GM19467 (cell line): ENCODE data around the gene PLXNA2.

ENCODE experiments used
- ATAC-seq: cut with Tn5 transposase; IDR thresholded peaks from one replicate; pipeline ENCODE4 v1.9.1; 2021; ENCODE audit warnings: mild to moderate bottlenecking, moderate library complexity; ENCODE audit not compliant: unreplicated experiment

PLXNA2 gene

DNA sequence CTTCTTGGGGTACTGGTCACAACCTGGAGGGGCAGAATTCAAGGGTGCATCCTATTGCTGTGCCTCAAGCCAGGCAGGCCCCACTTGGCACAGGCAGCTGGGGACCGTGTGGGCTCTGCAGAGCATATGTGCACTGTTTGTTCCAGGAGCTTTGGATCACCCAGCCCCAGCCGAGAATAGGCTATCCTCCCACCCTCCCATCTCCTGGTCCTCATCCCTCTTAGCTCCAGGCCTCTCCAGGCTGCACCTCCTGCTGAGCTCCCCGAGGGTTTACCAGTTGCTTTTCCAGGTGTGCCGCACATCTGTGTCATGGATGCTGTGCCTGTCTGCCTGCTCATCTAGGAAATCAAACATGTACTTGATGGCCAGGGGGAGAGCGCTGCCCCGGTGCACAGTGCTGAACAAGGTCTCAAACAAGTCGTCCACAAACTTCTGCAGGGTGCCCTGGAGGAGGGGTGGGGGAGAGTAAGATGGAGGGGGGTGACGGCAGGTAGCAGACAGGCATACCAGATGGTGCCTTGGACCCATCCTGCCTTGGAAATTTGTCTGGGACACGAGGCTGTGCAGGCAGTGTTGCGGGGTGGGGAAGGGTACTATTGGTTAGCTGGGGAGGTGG, 212.8 kb downstream of the PLXNA2 start:
- no peak for ATAC-seq

DNA sequence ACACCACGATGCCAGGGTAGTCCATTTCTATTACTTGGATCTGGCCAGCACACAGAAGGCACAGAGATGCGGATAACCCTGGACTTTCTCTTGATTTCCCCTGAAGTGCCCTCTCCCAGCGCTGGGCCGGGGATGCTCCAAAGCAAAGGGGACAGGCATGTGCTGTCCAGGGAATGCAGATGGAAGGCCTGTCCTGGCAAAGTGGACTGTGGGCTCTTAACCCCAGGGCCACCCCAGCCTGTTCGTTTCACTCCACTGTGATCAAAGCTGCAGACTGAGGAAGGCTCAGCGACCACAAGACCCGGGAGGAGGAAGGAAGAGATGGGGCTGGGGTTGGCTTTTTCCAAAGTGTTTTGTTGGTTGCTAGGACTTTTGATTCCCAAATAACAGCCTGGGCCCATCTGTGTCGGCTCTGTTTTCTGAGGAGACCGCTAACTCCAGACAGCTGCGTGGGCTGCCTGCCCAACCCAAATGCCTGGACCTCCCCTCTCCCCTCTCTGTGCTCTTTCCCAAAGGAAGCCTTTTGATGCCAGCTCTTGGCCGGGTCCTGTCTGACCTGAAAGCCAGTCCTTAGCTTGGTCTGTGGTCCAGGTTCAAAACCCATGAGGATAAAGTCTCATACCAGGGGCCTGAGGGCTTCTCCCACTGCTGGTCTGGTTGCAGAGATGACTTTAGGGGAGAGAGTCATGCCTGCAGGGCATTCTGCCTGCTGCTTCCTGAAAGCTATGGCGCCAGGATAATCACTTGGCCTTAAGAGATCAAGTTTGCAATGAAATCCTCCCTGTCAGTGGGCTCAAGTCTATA, 213.7 kb downstream of the PLXNA2 start:
- no peak for ATAC-seq

DNA sequence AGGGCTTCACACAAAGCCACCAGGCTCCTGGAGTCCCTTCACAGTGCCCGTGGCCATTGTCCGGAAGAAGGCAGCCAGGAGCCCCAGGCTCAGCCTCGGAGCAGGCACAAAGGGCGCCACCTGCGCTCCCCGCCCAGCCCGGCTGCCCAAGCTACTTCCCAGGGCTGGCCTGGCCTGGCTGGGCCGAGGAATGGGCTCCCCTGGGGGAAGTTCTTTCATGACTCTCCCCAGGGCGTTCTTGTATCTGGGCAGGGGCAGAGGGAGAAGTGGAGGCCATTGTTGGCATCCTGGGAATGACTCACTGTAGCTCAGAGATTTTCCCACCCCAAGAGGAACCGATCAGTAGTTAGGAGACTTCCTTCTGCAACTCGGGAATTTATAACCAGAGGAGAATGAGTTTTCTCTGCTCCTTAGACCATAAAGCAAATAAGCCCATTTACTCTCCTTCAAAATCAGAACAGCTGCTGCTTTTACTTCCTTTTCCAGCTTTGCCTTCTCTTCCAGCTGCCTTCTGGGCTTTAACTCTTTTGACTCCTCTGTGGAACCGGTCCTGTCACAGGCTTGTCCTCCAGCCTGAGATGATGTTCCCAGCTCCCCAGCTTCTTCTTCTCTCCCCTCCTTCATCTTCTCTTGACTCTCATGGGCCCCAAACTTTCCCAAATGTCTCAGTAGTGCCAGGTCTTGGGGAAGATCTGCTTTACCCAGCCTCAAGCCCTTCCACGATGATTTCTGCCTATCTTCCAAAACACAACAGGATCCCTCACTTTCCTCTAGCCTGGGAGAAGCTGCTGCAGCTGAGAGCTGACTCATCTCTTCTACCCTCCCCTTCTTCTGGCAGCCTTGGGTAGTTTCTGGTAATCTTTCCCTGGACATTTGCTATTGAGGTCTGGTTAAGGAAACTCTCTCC, 214.6 kb downstream of the PLXNA2 start:
- no peak for ATAC-seq

DNA sequence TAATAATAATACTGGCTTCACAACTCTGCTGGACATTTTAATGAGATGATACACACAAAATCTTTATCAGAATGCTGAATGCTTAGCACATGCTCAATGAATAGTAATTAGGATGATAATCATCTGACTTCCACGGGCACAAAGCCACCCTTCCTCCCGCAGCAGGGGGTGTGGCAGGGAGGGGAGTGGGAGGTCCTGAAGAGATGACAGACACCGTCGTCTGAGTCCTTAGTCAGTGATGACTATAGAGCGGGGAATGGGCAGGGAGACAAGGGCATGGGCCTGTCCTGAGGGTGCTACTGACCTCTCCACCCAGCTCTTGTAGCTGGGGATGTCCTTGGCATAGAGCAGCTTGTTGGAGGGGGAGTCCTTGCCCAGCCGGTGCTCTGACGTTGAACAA, 215.7 kb downstream of the PLXNA2 start:
- ATAC-seq, result no peak

DNA sequence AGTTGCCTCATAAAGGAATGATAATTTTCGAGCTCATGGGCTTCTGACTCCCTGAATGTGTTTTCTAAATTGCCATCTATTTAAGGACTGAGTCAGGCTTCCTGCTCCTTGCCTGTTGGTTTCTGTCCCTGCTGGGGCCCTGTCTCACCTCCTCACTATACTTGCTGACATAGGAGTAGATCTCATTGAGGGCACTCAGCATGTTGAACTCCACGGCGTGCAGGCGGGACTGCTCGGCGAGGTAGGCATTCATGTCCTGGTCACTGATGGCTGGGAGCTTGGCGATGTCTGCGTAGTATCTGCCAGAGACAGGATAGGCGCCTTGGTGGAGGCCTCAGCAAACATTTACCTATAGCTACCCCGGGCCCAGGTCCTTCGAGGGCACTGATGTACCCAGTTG, 216.3 kb downstream of the PLXNA2 start:
- no peak for ATAC-seq

DNA sequence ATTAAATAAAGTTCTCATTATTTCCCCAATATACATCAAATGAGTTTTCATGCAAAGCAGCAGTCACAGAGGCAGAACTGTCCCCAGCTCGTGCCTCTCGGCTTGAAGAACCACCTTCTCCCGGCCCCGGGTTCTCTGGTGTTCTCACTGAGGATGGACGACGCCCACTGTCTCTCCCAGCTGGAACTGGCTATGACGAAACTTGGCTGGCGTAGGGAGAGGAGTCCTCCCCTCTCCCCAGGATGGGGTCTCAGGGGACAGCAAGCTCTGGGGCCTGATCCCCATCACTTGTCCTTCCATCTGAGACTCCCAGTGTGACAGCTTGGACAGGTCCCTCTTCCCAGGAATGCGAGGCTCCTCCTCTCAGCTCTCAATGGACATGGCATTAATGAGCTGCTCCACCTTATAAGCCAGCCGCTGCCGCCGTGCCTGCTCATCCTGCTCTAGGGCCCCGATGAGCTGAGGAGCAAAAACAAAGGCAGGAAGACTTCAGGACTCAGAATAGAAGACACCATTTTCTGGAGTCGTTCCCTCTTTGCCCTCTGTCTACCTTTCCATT, 217.2 kb downstream of the PLXNA2 start:
- ATAC-seq, result no peak

DNA sequence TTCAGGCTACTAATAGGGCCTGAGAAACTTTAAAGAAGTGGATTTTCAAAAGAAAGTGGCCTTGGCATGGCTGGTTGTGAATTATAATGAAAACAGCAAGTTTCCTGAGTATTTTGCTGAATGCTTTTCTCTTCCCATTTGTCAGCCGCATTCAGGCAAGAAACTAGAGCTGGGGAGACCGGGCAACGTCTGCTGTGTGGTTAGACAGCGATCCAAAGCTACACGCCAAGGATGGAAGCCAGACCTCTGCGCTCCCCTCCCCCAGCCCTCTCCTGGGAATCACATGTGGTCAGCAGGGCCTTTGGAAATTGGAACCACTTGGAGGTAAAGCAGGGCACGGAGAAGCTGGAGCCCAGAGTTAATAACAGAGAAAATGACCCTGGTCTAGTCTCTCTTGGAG, 219.2 kb downstream of the PLXNA2 start:
- no peak for ATAC-seq

DNA sequence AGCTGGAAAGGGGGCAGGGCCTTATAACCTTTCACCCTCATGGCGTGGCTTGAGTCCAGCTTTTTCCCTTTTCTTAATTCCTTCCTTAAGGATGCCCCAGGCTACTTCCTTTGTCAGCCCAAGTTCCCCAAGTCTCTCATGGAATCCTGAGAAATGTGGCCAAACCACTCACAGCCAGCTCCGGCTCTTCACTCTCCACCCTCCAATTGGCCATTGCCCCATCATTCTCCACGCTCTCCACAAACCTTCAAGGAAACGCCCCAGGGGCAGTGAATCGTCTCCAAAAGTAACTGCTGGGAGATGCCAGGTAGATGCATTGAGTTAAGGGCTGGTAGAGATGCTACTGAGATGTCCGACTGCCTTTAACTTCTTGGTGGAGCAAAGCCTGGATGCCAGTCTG, 219.8 kb downstream of the PLXNA2 start:
- ATAC-seq, result no peak

DNA sequence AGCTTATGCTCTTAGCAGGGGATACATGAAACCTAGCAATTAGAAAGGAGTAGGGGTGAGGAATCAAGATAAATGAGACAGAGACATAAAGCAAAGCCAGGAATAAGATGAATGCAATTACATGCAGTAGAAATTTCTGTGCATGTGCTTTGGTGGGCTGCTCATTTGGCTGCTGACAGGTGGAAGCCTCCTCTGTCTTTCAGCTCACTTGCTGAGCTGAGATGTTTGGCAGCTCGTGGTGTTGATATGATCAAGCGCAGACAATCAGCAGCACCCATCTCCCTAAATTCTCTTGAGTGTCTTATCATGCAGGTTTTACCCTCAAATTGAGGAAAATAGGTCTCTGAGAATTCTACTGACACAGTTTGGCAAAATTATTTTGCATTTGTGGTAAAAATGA, 224.9 kb downstream of the PLXNA2 start:
- no peak for ATAC-seq

DNA sequence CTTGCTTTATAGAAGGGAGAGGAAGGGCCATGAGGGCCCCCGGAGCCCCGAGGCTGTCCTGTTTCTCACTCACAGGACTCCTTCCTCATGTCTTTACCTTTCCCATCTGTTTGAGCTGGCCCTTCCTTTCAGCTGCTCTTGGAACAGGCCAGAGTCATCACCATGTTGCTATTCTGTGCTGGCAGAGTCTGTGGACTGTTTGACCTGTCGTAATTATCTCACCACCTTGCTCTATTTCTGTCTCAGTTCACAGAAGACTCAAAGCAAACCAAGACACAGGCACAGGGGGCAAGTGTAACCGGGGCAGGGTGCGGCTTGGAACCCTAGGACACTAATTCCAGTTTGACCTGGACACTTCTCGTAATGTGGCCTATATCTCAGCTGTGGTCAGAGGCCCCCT, 228.9 kb downstream of the PLXNA2 start:
- ATAC-seq, result no peak

DNA sequence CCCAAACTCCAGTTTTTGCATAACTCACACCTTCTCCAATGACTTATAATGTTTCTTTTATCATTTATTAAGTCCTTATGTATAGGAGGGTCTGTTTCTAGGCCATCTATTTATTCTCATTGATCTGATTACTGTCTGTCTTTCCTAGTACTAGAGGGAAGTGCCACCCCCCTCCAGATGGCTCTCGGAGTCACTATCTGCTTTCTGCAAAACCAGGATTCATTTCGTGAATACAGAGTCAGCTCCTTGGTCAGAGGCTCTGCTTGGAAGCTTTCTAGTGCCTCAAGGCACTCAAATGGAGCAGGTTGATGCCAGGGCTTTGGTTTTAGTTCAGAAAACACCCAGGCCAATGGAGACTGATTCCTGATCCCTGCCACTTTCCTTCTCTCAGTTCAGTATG, 231.0 kb downstream of the PLXNA2 start:
- no peak for ATAC-seq

DNA sequence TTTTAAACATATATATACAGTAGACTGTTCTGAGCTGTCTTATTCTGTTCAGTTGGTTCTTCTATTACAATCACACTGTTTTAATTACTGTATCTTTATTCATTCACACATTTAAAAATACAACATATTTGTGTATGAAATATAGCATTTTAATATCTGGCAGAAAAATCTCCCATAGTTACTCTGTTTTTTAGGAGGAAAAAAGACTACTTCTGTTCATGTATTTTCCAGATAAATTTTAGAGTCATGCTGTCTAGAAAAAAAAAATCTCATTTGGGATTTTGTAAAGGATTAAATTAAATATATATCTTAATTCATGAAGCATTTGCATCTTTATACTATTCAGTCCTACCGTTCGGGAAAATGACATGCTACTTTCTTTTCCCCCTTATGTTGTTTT, 231.5 kb downstream of the PLXNA2 start:
- ATAC-seq, result no peak

DNA sequence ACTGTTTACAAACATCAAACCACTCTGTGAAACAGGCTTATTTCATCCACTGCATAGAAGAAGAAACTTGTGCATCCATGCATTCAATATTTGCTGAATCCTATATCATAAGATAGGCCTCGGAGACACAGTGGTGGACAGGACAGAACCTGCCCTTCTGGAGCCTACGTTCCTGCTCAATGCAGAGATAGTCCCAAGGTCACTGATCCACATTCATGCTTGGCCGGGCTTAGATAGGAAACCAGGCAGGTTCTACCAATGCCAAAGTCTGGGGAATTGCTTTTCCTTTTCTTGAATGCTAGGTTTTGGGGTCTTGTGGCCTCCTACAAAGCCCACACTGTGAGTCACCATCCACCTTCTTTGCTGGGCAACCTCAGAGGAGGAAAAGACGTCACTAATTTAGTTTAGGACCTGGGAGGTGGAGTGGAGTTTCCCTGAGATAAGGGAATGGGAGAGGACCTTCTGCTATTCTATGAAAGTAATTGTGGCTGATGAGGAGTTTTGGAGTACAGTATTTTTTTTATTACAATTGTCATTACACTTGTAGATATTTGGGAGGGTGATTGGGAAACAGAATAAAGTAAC, 233.6 kb downstream of the PLXNA2 start:
- no peak for ATAC-seq

DNA sequence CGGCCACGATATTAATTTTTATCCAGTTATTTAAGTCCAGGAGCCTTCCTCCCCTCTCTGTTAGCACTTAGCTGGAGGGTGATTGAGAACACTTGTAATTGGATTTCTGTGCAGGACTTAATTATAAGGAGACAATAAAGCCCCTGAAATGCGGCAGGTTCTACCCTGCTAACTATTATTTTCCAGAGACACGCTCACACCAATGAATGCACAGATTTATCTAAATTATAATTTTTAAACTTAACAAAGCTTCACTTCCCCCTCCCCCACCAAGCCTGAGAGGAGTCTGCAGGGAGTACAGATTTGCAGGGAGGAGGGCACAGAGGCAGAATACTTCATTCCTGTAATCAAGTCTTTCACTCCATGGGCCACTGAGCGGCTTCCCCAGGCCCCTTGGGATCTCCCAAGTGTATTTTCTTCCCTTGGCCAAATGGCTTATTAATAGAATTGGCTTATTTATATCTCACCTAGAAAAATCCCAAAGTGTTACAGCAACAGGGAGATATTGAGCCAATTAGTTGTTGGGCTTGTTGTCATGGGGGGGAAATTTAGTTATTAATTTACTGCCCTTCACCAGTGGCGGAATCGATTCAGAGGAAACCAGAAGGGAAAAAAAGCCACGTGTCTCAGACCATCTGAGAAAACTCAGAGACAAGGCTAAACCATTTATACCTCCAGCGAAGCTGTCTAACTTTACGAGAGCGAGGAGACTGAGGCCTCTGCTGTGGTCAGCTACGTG, 234.3 kb downstream of the PLXNA2 start:
- no peak for ATAC-seq

DNA sequence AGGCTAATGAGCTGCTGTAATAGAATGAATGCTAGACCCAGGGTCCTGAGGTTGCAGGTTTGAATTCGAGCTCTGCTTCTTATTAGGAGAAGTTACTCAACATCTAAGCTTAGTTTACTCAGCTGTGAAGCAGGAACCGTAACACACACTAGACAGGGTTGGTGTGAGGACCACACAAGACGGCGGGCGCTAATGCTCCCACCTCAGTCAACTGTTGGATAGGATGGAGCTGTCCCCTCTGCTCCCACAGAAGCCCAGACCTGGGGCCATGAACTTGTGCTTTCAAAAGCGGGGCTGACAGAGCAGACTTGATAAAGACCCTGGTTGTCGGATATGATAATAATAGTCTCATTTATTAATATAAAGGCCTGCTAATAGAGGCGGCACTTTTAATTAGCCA, 234.9 kb downstream of the PLXNA2 start:
- ATAC-seq, result no peak

DNA sequence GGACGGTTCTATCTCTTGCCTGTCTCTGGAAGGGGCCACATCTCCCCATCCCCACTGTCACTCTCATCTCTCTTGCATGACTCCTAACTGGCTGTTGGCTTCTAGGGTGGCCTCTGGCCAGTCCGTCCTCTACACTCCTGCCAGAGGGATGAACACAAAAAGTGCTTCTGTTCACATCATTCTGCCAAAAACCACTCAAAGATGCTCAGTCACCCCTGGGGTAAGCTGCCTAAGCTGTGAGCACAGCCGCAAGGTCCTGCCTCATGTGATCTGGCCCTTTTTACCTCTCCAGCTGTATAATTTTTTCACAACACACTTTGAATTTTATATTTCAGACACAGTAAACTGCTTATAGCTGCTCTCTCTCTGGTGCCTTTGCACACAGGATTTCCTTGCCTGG, 235.7 kb downstream of the PLXNA2 start:
- ATAC-seq, result no peak

DNA sequence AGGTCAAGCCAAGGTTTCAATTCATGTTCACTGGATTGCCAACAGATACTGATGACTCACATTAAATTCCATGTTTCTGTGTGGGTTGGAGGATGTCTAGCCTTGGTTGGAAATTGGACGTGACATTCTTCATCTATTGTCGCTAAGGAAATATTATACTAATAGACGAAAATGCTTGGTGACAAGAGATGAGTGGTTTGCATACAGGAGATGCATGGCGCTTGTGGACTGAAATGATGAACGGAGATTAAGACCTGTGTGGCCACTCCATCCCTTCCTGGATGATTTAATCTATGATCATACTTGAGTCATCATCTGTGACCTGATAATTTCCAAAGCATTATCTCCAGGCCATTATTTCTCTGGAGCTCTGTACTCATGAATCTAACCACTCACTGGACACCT, 236.2 kb downstream of the PLXNA2 start:
- no peak for ATAC-seq

DNA sequence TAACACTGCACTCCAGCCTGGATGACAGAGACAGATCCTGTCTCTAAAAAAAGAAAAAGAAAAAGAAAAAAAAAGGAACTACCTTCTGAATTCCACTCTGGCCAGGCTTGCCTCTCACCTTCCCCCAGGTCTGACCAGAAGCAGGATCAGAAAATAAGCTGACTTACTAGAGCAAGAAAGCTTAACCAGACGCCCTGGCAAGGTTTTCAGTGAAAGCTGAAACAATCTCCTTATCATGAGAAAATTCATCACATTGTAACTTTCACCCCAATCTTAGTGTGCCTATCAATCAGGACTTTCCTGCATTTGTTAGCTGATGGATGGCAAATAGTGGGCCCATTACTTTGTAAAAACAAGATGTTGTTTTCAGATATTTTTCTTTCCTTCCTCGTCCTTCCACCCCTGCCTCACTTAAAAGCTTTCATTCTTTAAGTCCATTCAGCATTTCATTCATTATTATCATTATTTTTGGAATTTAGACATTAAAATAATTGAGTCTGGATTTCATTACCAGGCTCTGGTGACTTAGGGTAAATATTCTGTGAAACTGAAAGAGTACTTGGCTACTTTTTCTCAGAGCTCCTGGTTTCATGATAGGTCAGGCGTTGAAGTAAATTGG, 236.8 kb downstream of the PLXNA2 start:
- no peak for ATAC-seq

DNA sequence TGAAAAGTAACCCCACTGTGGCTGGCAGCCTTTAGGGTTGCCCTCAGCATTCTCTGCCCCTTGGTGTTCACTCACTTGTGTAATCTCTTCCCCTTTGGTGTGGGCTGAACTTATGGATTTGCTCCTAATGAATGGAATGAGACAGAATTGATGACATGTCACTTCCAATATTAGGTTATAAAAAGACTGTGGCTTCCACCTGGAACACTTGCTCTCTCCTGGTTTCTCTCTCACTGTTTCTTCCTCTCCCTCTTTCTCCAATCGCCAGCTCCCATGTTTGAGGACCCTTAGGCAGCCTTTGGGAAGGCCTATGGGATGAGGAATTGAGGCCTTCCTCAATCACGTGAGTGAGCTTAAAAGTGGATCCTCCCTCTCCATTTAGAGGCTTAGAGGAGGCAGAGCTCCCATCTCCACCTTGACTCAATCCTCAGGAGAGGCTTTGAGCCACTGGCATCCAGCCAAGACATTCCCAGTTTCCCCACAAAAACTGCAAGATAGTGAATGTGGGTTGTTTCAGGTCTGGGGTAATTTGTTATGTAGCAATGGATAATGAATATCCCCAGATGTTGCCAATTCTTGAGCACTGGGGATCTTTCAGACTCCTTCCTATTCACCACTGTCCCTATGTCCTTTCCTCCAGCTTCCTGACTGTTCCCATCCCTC, 237.8 kb downstream of the PLXNA2 start:
- no peak for ATAC-seq
